Measurements from ENCODE around the gene RNF133.

- TF ChIP-seq, protein P1, sequence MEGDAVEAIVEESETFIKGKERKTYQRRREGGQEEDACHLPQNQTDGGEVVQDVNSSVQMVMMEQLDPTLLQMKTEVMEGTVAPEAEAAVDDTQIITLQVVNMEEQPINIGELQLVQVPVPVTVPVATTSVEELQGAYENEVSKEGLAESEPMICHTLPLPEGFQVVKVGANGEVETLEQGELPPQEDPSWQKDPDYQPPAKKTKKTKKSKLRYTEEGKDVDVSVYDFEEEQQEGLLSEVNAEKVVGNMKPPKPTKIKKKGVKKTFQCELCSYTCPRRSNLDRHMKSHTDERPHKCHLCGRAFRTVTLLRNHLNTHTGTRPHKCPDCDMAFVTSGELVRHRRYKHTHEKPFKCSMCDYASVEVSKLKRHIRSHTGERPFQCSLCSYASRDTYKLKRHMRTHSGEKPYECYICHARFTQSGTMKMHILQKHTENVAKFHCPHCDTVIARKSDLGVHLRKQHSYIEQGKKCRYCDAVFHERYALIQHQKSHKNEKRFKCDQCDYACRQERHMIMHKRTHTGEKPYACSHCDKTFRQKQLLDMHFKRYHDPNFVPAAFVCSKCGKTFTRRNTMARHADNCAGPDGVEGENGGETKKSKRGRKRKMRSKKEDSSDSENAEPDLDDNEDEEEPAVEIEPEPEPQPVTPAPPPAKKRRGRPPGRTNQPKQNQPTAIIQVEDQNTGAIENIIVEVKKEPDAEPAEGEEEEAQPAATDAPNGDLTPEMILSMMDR (IDR thresholded peaks at IDR 0.05; ENCODE audit: insufficient read depth, low read length, poor library complexity, severe bottlenecking), result no peak
- TF ChIP-seq EZH2phosphoT487 (conservative IDR thresholded peaks at IDR 0.05; ENCODE audit: low read length), result no peak
Observed at GRCh38 chr7:122743211-122743610, 44.3 kb upstream of the RNF133 start.
